KMS-11 (cell line): ENCODE results near the gene GNAT3.

ENCODE experiments used
- H2AFZ ChIP-seq: fragments of 200-600 bp; sonication (generic); 2 replicates; pipeline ENCODE4 v1.6.1; 2016; ENCODE audit warnings: antibody characterized with exemption, mixed run types, low read depth
- H3K27ac ChIP-seq: fragments of 200-600 bp; sonication (generic); 2 replicates; pipeline ENCODE4 v1.6.1; 2016; ENCODE audit warnings: mild to moderate bottlenecking, mixed run types
- H3K27me3 ChIP-seq: fragments of 200-600 bp; sonication (generic); 2 replicates; pipeline ENCODE4 v1.6.1; 2017; ENCODE audit warnings: mild to moderate bottlenecking, low read depth, mixed run types, moderate library complexity; ENCODE audit not compliant: insufficient read depth
- H3K36me3 ChIP-seq: fragments of 200-600 bp; sonication (generic); 2 replicates; pipeline ENCODE4 v1.6.1; 2017; ENCODE audit warnings: mild to moderate bottlenecking, mixed run types; ENCODE audit not compliant: insufficient read depth
- H3K4me1 ChIP-seq: fragments of 200-600 bp; sonication (generic); 2 replicates; pipeline ENCODE4 v1.6.1; 2016; ENCODE audit warnings: mild to moderate bottlenecking, low read depth, mixed run types; ENCODE audit not compliant: poor library complexity, severe bottlenecking
- H3K4me2 ChIP-seq: fragments of 200-600 bp; sonication (generic); 2 replicates; pipeline ENCODE4 v1.7.0; 2016; ENCODE audit warnings: mild to moderate bottlenecking, mixed run types
- H3K4me3 ChIP-seq: fragments of 200-600 bp; sonication (generic); IDR thresholded peaks from 2 replicates; pipeline ENCODE4 v1.6.1; 2017; ENCODE audit warnings: low read depth, low read length, mixed read lengths; ENCODE audit not compliant: insufficient read depth
- H3K79me2 ChIP-seq: fragments of 200-600 bp; sonication (generic); 2 replicates; pipeline ENCODE4 v1.6.1; 2016; ENCODE audit warnings: low read depth, mixed run types; ENCODE audit not compliant: insufficient read depth
- H3K9ac ChIP-seq: fragments of 200-600 bp; sonication (generic); 2 replicates; pipeline ENCODE4 v1.6.1; 2016; ENCODE audit warnings: mild to moderate bottlenecking, mixed run types
- H4K20me1 ChIP-seq: fragments of 200-600 bp; sonication (generic); 2 replicates; pipeline ENCODE4 v1.6.1; 2016; ENCODE audit warnings: mild to moderate bottlenecking, mixed run types; ENCODE audit not compliant: insufficient read depth
- TF ChIP-seq, protein P1 (sequence below): fragments of 200-600 bp; sonication (generic); conservative IDR thresholded peaks from 2 replicates; pipeline ENCODE4 v1.6.1; 2017; ENCODE audit warnings: low read depth, mild to moderate bottlenecking, antibody characterized with exemption, low read length, moderate library complexity, mixed read lengths

Gene GNAT3

DNA sequence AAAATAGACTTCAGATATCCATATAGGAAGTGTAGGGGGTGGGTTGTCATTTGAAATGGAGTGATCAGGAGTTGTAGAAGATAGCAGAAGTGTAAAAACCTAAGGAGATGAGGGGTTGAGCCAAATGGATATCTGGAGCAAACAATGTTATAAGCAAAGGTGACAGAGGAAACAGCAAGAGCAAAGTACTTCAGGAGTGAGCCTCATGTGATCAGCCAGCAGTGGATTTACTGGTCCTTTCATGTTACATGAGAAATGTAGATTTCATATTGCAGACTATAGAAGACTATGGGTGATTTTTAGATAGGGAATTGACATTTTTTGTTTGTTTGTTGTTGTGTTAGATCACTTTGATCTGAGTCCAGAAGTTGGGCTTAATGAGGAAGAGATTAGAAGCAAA is 47.7 kb downstream of the GNAT3 start:
- Histone ChIP-seq H3K27ac (no peak overlapping the region), H3K79me2 (no peaks in the 10 kb centered on the region), H3K36me3 (no peaks in the 10 kb centered on the region), H2AFZ (no peak overlapping the region), H3K4me3 (no peak overlapping the region), H4K20me1 (no peaks in the 10 kb centered on the region), H3K4me2 (no peak overlapping the region), H3K27me3 (no peaks in the 10 kb centered on the region), H3K9ac (no peak overlapping the region), H3K4me1 (no peaks in the 10 kb centered on the region)
- TF ChIP-seq, protein P1, sequence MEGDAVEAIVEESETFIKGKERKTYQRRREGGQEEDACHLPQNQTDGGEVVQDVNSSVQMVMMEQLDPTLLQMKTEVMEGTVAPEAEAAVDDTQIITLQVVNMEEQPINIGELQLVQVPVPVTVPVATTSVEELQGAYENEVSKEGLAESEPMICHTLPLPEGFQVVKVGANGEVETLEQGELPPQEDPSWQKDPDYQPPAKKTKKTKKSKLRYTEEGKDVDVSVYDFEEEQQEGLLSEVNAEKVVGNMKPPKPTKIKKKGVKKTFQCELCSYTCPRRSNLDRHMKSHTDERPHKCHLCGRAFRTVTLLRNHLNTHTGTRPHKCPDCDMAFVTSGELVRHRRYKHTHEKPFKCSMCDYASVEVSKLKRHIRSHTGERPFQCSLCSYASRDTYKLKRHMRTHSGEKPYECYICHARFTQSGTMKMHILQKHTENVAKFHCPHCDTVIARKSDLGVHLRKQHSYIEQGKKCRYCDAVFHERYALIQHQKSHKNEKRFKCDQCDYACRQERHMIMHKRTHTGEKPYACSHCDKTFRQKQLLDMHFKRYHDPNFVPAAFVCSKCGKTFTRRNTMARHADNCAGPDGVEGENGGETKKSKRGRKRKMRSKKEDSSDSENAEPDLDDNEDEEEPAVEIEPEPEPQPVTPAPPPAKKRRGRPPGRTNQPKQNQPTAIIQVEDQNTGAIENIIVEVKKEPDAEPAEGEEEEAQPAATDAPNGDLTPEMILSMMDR: no peak

GRCh38 chr7:80463272-80463920 is 48.5 kb downstream of the GNAT3 start:
- Histone ChIP-seq H2AFZ (no peak overlapping the region), H3K4me3 (no peak overlapping the region), H3K4me1 (no peaks in the 10 kb centered on the region), H3K27ac (no peak overlapping the region), H3K4me2 (no peak overlapping the region), H3K9ac (no peak overlapping the region), H3K36me3 (no peaks in the 10 kb centered on the region), H3K79me2 (no peaks in the 10 kb centered on the region), H4K20me1 (no peaks in the 10 kb centered on the region), H3K27me3 (no peaks in the 10 kb centered on the region)
- TF ChIP-seq, protein P1: no peak

DNA sequence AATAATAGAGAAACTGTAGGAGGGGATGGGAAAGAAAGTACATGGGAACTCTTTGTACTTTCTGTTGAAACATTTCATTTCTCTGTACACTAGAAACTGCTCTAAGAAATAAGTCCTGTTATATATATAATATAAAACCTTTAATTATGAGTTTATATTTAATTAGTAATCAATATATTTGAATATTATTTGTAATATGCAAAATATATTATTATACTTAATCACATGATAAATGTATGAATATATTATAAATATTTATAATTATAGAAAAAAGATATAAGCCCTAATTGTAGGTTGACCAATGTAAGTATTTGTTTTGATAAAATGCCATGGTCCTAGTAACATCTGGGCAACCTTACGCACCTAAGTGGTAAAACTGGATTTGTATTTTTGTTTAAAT is 51.0 kb downstream of the GNAT3 start:
- no peaks in the 10 kb centered on the region for H3K27me3 ChIP-seq
- no peak overlapping the region for H3K9ac ChIP-seq
- H3K36me3 ChIP-seq: no peaks in the 10 kb centered on the region
- no peaks in the 10 kb centered on the region for H4K20me1 ChIP-seq
- no peak overlapping the region for H2AFZ ChIP-seq
- no peak overlapping the region for H3K27ac ChIP-seq
- H3K79me2 ChIP-seq: no peaks in the 10 kb centered on the region
- H3K4me1 ChIP-seq: no peaks in the 10 kb centered on the region
- TF ChIP-seq, protein P1: no peak
- H3K4me3 ChIP-seq: no peak overlapping the region
- H3K4me2 ChIP-seq: no peak overlapping the region

DNA sequence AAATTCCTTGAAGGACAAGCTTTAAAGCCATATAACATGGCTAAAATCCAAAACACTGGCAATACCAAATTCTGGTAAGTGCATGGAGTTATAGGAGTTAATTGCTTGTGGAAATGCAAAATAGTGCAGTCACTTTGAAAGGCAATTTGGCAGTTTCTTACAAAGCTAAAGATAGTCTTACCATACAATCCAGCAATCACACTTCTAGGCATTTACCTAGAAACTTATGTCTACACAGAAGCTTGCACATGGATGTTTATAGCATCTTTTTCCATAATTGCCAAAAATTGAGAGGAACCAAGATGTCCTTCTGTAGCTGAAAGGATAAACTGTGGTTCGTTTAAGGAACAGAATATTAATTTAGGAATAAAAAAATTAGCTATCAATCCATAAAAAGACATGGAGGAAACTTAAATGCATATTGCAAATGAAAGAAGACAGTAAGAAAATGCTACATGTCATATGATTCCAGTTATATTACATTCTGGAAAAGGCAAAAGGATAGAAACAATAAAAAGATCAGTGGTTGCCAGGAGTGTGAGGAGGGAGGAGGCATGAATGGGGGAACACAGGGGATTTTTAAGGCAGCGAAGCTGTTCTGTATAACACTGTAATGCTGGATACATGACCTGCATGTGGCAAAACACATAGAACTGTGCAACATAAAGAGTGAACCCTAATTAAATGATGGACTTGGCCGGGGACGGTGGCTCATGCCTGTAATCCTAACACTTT is 51.9 kb downstream of the GNAT3 start:
- Histone ChIP-seq H3K79me2 (no peaks in the 10 kb centered on the region), H2AFZ (no peak overlapping the region), H3K27ac (no peak overlapping the region), H3K27me3 (no peaks in the 10 kb centered on the region), H3K9ac (no peak overlapping the region), H3K4me2 (no peak overlapping the region), H4K20me1 (no peaks in the 10 kb centered on the region), H3K4me3 (no peak overlapping the region), H3K36me3 (no peaks in the 10 kb centered on the region), H3K4me1 (no peaks in the 10 kb centered on the region)
- TF ChIP-seq, protein P1: no peak
